SU-DHL-6 (cell line): ENCODE results near the gene OTUD1.

Experiments used
- H2AFZ ChIP-seq: fragments of 200-600 bp; sonication (generic); 2 replicates; pipeline ENCODE4 v1.6.1; 2014; ENCODE audit warnings: low read depth, mild to moderate bottlenecking, moderate library complexity, mixed read lengths, antibody characterized with exemption, low read length; ENCODE audit not compliant: severe bottlenecking
- H3F3A ChIP-seq: fragments of 200-600 bp; shearing (Covaris generic); 2 replicates; pipeline ENCODE4 v1.6.0; 2016; ENCODE audit warnings: antibody characterized with exemption, mild to moderate bottlenecking; ENCODE audit not compliant: insufficient read depth
- H3K27ac ChIP-seq: fragments of 200-600 bp; sonication (generic); 2 replicates; pipeline ENCODE4 v1.5.1; 2016; ENCODE audit warnings: low read depth, mild to moderate bottlenecking, low read length, moderate library complexity, mixed read lengths
- H3K27me3 ChIP-seq: fragments of 200-600 bp; sonication (generic), shearing (Covaris generic); 2 replicates; pipeline ENCODE4 v1.6.0; 2014; ENCODE audit warnings: mild to moderate bottlenecking, low read length
- H3K36me3 ChIP-seq: fragments of 200-600 bp; sonication (generic); 2 replicates; pipeline ENCODE4 v1.6.1; 2014; ENCODE audit warnings: mild to moderate bottlenecking, low read length, mixed read lengths
- H3K4me2 ChIP-seq: fragments of 300-600, 200-600 bp; shearing (Covaris generic), sonication (generic); 2 replicates; pipeline ENCODE4 v1.6.0; 2014; ENCODE audit warnings: low read length, low read depth, mild to moderate bottlenecking; ENCODE audit not compliant: poor library complexity, severe bottlenecking
- H3K4me3 ChIP-seq: fragments of 200-600 bp; sonication (generic); 2 replicates; pipeline ENCODE4 v1.5.1; 2014; ENCODE audit warnings: antibody characterized with exemption, low read length, mild to moderate bottlenecking, mixed read lengths; ENCODE audit not compliant: insufficient read depth, poor library complexity, severe bottlenecking
- H3K79me2 ChIP-seq: fragments of 200-600 bp; sonication (generic); 2 replicates; pipeline ENCODE4 v1.6.1; 2014; ENCODE audit warnings: mild to moderate bottlenecking, low read length, moderate library complexity; ENCODE audit not compliant: insufficient read depth
- H3K9ac ChIP-seq: fragments of 200-600 bp; sonication (generic); 2 replicates; pipeline ENCODE4 v1.7.0; 2014; ENCODE audit warnings: mild to moderate bottlenecking, low read length
- H3K9me2 ChIP-seq: fragments of 200-600 bp; sonication (generic); replicated peaks from 2 replicates; pipeline ENCODE4 v1.6.1; 2014; ENCODE audit warnings: low read length; ENCODE audit not compliant: insufficient read depth
- H3K9me3 ChIP-seq: fragments of 200-600 bp; sonication (generic); 2 replicates; pipeline ENCODE4 v1.6.1; 2014; ENCODE audit warnings: low read length, mixed read lengths; ENCODE audit not compliant: insufficient read depth
- H4K20me1 ChIP-seq: fragments of 200-600 bp; sonication (generic); 2 replicates; pipeline ENCODE4 v1.6.1; 2014; ENCODE audit warnings: low read depth, mild to moderate bottlenecking, antibody characterized with exemption, low read length, moderate library complexity, mixed read lengths
- CTCF ChIP-seq: fragments of 200-600 bp; sonication (generic); IDR thresholded peaks from one replicate; pipeline ENCODE4 v1.5.1; 2017; ENCODE audit warnings: antibody characterized with exemption, mild to moderate bottlenecking, low read length, moderate library complexity; ENCODE audit not compliant: insufficient read depth, poor library complexity, severe bottlenecking
- EZH2phosphoT487 ChIP-seq: fragments of 200-600 bp; sonication (generic), shearing (Covaris generic); conservative IDR thresholded peaks from 2 replicates; pipeline ENCODE4 v1.6.1; 2018; ENCODE audit warnings: mild to moderate bottlenecking, antibody characterized with exemption, low read length, moderate library complexity, mixed read lengths

The OTUD1 gene

GRCh38 chr10:23442936-23443335 lies 4.1 kb downstream of the OTUD1 start:
- Histone ChIP-seq H3K79me2 (no peaks in the 10 kb centered on the region), H3K9ac (no peak overlapping the region), H3K27ac (no peak overlapping the region), H3F3A (no peaks in the 10 kb centered on the region), H2AFZ (no peak overlapping the region), H3K4me3 (no peak overlapping the region), H3K9me2 (no peaks in the 10 kb centered on the region), H3K36me3 (no peaks in the 10 kb centered on the region), H3K27me3 (no peaks in the 10 kb centered on the region), H4K20me1 (no peaks in the 10 kb centered on the region), H3K4me2 (no peak overlapping the region), H3K9me3 (no peaks in the 10 kb centered on the region)
- TF ChIP-seq CTCF, result no peak
- TF ChIP-seq EZH2phosphoT487, result no peak

- H4K20me1 ChIP-seq, result no peaks in the 10 kb centered on the region
- H2AFZ ChIP-seq, result no peak overlapping the region
- H3K4me3 ChIP-seq, result no peak overlapping the region
- no peak for TF ChIP-seq CTCF
- TF ChIP-seq EZH2phosphoT487, result no peak
- no peaks in the 10 kb centered on the region for H3K9me3 ChIP-seq
- H3K4me2 ChIP-seq, result no peak overlapping the region
- no peaks in the 10 kb centered on the region for H3F3A ChIP-seq
- H3K9me2 ChIP-seq, result no peaks in the 10 kb centered on the region
- H3K36me3 ChIP-seq, result no peaks in the 10 kb centered on the region
- no peak overlapping the region for H3K9ac ChIP-seq
- no peak overlapping the region for H3K27ac ChIP-seq
- no peaks in the 10 kb centered on the region for H3K27me3 ChIP-seq
- no peaks in the 10 kb centered on the region for H3K79me2 ChIP-seq
Measured at GRCh38 chr10:23445591-23445990, 6.7 kb downstream of the OTUD1 start.

GRCh38 chr10:23448323-23448722 lies 9.4 kb downstream of the OTUD1 start:
- H3K9ac ChIP-seq, result no peak overlapping the region
- no peaks in the 10 kb centered on the region for H3K9me3 ChIP-seq
- H2AFZ ChIP-seq, result no peak overlapping the region
- H3K27ac ChIP-seq, result no peak overlapping the region
- H3K36me3 ChIP-seq, result no peaks in the 10 kb centered on the region
- H3F3A ChIP-seq, result no peaks in the 10 kb centered on the region
- no peak overlapping the region for H3K4me2 ChIP-seq
- H3K4me3 ChIP-seq, result no peak overlapping the region
- H3K79me2 ChIP-seq, result no peaks in the 10 kb centered on the region
- H3K9me2 ChIP-seq, result no peaks in the 10 kb centered on the region
- H3K27me3 ChIP-seq, result no peaks in the 10 kb centered on the region
- TF ChIP-seq CTCF (no peak), EZH2phosphoT487 (no peak)
- H4K20me1 ChIP-seq, result no peaks in the 10 kb centered on the region
